Measurements from ENCODE around the gene SRRT. TPM values are rescaled to one million over a fixed set of nuclear protein-coding genes. Genes with fewer than 3 reads are reported as not detected.

Gene SRRT
- total and polyA plus RNA-seq, 2 of the 4 experiments (the other 2 are of a cell fraction): 41.4 to 93.5 TPM

DNA sequence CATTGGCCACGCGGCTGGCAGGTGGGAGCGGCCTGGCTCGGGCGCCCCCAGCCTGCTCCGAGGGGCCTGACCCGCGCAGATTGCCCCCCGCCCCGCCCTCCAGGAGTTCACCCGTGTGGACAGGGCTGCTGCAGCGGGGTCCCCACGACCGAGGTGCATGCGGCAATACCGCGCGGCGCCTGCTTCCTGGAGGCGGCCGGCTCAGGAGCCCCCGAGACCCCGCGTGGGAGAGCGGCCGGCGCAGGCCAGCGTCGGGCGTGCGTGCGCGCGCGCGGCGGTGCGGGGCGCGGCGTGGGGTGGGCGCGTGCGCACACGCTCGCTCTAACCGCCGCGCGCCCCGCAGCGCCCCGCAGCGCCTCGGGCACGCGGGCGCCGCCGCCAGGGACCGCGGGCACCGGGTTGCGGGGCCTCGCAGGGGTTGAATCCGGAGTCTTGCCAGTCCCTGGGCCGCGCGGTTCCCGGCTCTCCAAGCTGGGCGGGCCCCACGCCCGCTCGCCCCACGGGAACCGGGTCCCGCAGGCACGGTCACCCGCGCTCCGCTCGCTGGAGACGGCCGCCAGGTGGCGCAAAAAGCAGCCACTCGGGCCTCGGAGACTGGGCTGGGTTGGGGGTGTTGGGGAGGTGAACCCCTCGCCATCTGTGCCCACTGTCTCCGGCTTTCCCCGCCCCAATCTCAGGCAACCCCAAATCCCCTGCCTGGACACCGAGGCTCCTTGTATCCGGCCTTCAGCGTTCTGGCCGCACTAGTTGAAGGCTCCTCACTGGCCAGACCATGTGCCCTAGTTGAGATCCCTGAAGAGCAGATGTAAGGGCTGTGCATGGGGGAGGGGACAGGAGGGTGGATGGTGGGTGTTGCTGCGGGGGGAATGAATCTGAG, 22.1 kb downstream of the SRRT start:
- CTCF ChIA-PET: interaction anchor here (0.6 kb wide), 1 partner anchor 161 kb away, joined by 4 read pairs; no protein-coding TSS in a partner anchor
- peak; percentile 54 for ATAC-seq (ENCODE audit: low read depth)

More for the DNA sequence above, 22.1 kb downstream of the SRRT start:
- in situ Hi-C loops (cut with MboI; ENCODE audit: low sequenced_read_pairs): loop anchor here (10.0 kb wide), 1 partner anchor 388 kb away; no protein-coding TSS in a partner anchor
- Histone ChIP-seq H3K9me3 (ENCODE audit: control insufficient read depth, insufficient read depth, low read length) (peaks cover 2% of the 10 kb centered on the region; the same call in 1 of the 2 replicates), H3K14ac (replicated peaks; ENCODE audit: low read depth, low read length) (no peak overlapping the region), H4K20me1 (ENCODE audit: insufficient read depth, low read length) (0 out of 2 replicates have a peak, but pooled peaks cover 4% of the 10 kb centered on the region), H2AFZ (replicated peaks; ENCODE audit: low read length, poor library complexity) (peak overlapping the region; percentile 72), H3K36me3 (ENCODE audit: control insufficient read depth, insufficient read depth, low read length) (no peaks in the 10 kb centered on the region), H2BK5ac (ENCODE audit: low read depth, low read length, poor library complexity, severe bottlenecking) (no peak overlapping the region), H2BK120ac (ENCODE audit: low read depth, low read length) (no peak overlapping the region), H4K5ac (ENCODE audit: low read depth, low read length) (no peak overlapping the region), H3K27ac (ENCODE audit: insufficient read depth, low read length) (no peak overlapping the region), H4K91ac (ENCODE audit: insufficient read depth, low read depth, low read length) (no peak overlapping the region), H3K4me1 (ENCODE audit: control insufficient read depth, insufficient read depth, low read length) (no peaks in the 10 kb centered on the region; the same call in 1 of the 2 replicates), H3K4me3 (ENCODE audit: insufficient read depth, low read depth, low read length) (no peak overlapping the region; the same call in 1 of the 2 replicates), H3K27me3 (ENCODE audit: control insufficient read depth, insufficient read depth, low read length) (peaks cover 41% of the 10 kb centered on the region), H2BK20ac (ENCODE audit: low read depth, low read length) (no peak overlapping the region), H2AK9ac (replicated peaks; ENCODE audit: low read depth, low read length, poor library complexity) (no peak overlapping the region), H2AK5ac (ENCODE audit: low read depth, low read length) (no peak overlapping the region), H2BK15ac (ENCODE audit: low read depth, low read length) (no peak overlapping the region), H3K4me2 (ENCODE audit: low read depth, low read length) (no peak overlapping the region), H4K8ac (ENCODE audit: low read depth in 2 of 2, low read length in 2 of 2) (no peak overlapping the region), H3K79me1 (ENCODE audit: low read depth in 1 of 2, low read length in 2 of 2) (no peaks in the 10 kb centered on the region), H3K4ac (ENCODE audit: low read depth, low read length) (no peak overlapping the region), H3K9me1 (ENCODE audit: insufficient read depth, low read length) (no peaks in the 10 kb centered on the region), H3K56ac (ENCODE audit: extremely low read depth, insufficient read depth, low read length) (no peak overlapping the region), H3K18ac (ENCODE audit: low read depth, low read length) (no peak overlapping the region), H3K9ac (ENCODE audit: low read depth, low read length) (no peak overlapping the region), H3K23ac (ENCODE audit: low read depth, low read length) (no peak overlapping the region)
- TF ChIP-seq MAFK (IDR thresholded peaks at IDR 0.05; ENCODE audit: low read depth, low read length) (no peak), SMC3 (IDR thresholded peaks at IDR 0.05; ENCODE audit: low read depth, low read length) (peak; percentile 67), RAD21 (IDR thresholded peaks at IDR 0.05; ENCODE audit: low read length) (peak; percentile 57)
- TF ChIP-seq, protein P1, sequence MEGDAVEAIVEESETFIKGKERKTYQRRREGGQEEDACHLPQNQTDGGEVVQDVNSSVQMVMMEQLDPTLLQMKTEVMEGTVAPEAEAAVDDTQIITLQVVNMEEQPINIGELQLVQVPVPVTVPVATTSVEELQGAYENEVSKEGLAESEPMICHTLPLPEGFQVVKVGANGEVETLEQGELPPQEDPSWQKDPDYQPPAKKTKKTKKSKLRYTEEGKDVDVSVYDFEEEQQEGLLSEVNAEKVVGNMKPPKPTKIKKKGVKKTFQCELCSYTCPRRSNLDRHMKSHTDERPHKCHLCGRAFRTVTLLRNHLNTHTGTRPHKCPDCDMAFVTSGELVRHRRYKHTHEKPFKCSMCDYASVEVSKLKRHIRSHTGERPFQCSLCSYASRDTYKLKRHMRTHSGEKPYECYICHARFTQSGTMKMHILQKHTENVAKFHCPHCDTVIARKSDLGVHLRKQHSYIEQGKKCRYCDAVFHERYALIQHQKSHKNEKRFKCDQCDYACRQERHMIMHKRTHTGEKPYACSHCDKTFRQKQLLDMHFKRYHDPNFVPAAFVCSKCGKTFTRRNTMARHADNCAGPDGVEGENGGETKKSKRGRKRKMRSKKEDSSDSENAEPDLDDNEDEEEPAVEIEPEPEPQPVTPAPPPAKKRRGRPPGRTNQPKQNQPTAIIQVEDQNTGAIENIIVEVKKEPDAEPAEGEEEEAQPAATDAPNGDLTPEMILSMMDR (conservative IDR thresholded peaks at IDR 0.05; ENCODE audit: low read depth, low read length): peak; percentile 63
- TF ChIP-seq, protein P2, sequence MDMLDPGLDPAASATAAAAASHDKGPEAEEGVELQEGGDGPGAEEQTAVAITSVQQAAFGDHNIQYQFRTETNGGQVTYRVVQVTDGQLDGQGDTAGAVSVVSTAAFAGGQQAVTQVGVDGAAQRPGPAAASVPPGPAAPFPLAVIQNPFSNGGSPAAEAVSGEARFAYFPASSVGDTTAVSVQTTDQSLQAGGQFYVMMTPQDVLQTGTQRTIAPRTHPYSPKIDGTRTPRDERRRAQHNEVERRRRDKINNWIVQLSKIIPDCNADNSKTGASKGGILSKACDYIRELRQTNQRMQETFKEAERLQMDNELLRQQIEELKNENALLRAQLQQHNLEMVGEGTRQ (IDR thresholded peaks at IDR 0.05; ENCODE audit: low read depth, low read length): no peak
- intact Hi-C loops (cut with micrococcal nuclease): loop anchor here (1.0 to 2.0 kb wide), 3 partner anchors 162 to 296 kb away; no protein-coding TSS in a partner anchor
- DNase-seq: no peak
- 1% methylated on average over 29 of the region's 95 CpGs; no CpG with 5 or more reads in 1 of the 2 experiments for WGBS, 2 experiments (ENCODE audit: extremely low coverage in 2 of 2, insufficient read length in 1 of 2)
- BruUV-seq (replicated peaks): no TSS peak
- dilution Hi-C loops (cut with HindIII; ENCODE audit: low sequenced_read_pairs, unreplicated experiment): no loop called here
- POLR2A ChIA-PET (ENCODE audit: unreplicated experiment): no interaction called here
